HL-60 (cell line): ENCODE data around the gene DHCR24.

Experiments
- DNase-seq, 2 experiments: peaks; one replicate each; pipeline ENCODE4 v3.0.0-alpha.2; 2010 to 2020; ENCODE audit warnings: low read depth in 1 of 2, low spot score in 1 of 2
- H3K27ac ChIP-seq: fragments of 250-450 bp; sonication (Bioruptor Pico); replicated peaks from 2 replicates; pipeline ENCODE4 v1.5.1; 2020; ENCODE audit warnings: mild to moderate bottlenecking, moderate library complexity
- H3K27me3 ChIP-seq: fragments of 250-450 bp; sonication (Bioruptor Pico); 2 replicates; pipeline ENCODE4 v1.5.1; 2021; ENCODE audit warnings: mild to moderate bottlenecking, moderate library complexity; ENCODE audit not compliant: insufficient read depth, poor library complexity, severe bottlenecking
- H3K4me3 ChIP-seq: replicated peaks from 2 replicates; pipeline ENCODE4 v1.5.1; 2011; ENCODE audit warnings: mild to moderate bottlenecking, control low read depth, low read length; ENCODE audit not compliant: insufficient read depth
- GABPA ChIP-seq: IDR thresholded peaks from 2 replicates; pipeline ENCODE4 v1.6.1; 2012; ENCODE audit warnings: low read depth
- POLR2AphosphoS5 ChIP-seq: IDR thresholded peaks from 2 replicates; pipeline ENCODE4 v1.6.1; 2012; ENCODE audit warnings: low read depth
- REST ChIP-seq: IDR thresholded peaks from 2 replicates; pipeline ENCODE4 v1.6.1; 2012; ENCODE audit warnings: low read depth; ENCODE audit not compliant: insufficient replicate concordance
- SPI1 ChIP-seq: IDR thresholded peaks from 2 replicates; pipeline ENCODE4 v1.6.1; 2012; ENCODE audit warnings: low read depth, mild to moderate bottlenecking, borderline replicate concordance
- TF ChIP-seq, protein P1 (sequence below): IDR thresholded peaks from one replicate; pipeline ENCODE4 v1.5.1; 2011; ENCODE audit warnings: low read length, control low read depth, inconsistent platforms; ENCODE audit not compliant: insufficient read depth

The DHCR24 gene

GRCh38 chr1:54819195-54819536, 67.8 kb downstream of the DHCR24 start:
- TF ChIP-seq POLR2AphosphoS5: no peak
- TF ChIP-seq, protein P1, sequence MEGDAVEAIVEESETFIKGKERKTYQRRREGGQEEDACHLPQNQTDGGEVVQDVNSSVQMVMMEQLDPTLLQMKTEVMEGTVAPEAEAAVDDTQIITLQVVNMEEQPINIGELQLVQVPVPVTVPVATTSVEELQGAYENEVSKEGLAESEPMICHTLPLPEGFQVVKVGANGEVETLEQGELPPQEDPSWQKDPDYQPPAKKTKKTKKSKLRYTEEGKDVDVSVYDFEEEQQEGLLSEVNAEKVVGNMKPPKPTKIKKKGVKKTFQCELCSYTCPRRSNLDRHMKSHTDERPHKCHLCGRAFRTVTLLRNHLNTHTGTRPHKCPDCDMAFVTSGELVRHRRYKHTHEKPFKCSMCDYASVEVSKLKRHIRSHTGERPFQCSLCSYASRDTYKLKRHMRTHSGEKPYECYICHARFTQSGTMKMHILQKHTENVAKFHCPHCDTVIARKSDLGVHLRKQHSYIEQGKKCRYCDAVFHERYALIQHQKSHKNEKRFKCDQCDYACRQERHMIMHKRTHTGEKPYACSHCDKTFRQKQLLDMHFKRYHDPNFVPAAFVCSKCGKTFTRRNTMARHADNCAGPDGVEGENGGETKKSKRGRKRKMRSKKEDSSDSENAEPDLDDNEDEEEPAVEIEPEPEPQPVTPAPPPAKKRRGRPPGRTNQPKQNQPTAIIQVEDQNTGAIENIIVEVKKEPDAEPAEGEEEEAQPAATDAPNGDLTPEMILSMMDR: no peak
- Histone ChIP-seq H3K27ac (no peak overlapping the region), H3K27me3 (no peaks in the 10 kb centered on the region), H3K4me3 (no peak overlapping the region)
- no peak for DNase-seq

DNA sequence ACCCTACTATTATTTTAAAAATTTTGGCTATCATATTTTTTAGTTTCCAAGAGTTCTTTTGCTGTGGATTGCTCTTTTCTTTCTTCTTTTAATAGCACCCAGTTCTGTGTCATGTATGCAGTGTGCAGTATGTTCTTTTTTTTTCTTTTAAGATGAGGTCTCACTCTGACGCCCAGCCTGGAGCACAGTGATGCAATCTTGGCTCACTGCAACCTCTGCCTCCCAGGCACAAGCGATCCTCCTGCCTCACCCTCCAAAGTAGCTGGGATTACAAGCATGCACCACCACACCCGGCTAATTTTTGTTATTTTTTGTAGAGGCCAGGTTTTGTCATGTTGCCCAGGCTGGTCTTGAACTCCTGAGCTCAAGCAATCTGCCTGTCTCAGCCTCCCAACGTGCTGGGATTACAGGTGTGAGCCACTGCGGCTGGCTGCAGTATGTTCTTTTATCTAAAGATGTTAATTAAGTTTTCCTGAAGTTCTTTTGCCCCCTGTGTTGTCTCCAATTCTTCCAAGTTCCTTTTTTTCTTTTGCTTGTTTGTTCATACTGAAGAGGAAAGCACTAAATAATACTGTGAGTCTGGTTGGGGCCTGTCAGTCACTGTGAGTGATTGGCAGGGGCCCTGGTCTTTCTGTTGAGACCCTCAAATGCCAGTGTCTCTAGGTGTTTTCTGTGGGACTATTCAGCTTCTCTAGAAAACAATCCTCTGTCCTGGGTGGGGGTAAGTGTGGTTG, 68.4 kb downstream of the DHCR24 start:
- no peak for TF ChIP-seq POLR2AphosphoS5
- Histone ChIP-seq H3K4me3 (no peak overlapping the region), H3K27me3 (no peaks in the 10 kb centered on the region), H3K27ac (no peak overlapping the region)
- no peak for DNase-seq

DNA sequence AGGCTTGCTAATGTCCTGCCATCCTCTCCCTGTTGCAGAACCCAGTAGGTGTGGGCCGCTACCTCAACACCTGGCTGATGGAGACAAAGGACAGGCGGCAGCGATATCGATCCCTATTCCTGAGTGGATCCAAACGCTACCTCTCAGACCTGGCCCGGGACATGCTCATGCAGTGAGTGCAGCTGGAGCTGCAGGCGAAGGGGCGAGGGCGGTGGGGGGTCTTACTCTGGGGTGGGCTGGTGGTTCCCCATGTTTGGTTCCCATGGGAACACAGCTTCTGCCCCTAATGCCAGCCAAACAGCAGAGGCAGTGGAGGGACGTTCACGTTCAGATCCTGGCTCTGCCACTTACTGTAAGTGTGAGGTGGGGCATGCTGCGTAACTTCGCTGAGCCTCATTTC, 70.0 kb downstream of the DHCR24 start:
- no peaks in the 10 kb centered on the region for H3K27me3 ChIP-seq
- TF ChIP-seq POLR2AphosphoS5: no peak
- TF ChIP-seq GABPA: no peak
- TF ChIP-seq REST: no peak
- TF ChIP-seq SPI1: no peak
- TF ChIP-seq, protein P1: no peak
- no peak overlapping the region for H3K27ac ChIP-seq
- DNase-seq: no peak
- H3K4me3 ChIP-seq: no peak overlapping the region

DNA sequence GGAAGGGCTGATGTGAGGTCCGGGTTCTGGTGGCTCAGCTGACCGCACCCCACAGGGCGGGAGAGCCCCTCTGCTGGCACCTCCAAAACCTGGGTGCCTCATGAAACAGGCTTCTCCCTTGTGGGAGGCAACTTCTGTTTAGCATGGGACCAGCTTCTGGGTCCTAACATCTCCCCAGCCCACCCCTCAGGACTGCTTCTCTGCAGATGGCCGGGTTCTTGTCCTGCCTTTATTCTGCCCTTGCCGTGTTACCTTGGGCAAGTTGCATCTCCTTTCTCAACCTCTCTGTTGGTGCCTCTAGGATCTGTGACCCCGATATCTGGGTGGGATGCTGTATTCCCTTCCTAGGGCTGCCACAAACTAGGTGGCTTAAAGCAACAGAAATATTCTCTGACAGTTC, 70.9 kb downstream of the DHCR24 start:
- TF ChIP-seq, protein P1: no peak
- no peak for TF ChIP-seq REST
- TF ChIP-seq SPI1: no peak
- TF ChIP-seq GABPA: no peak
- TF ChIP-seq POLR2AphosphoS5: no peak
- Histone ChIP-seq H3K27ac (no peak overlapping the region), H3K4me3 (no peak overlapping the region), H3K27me3 (no peaks in the 10 kb centered on the region)
- no peak for DNase-seq
